Measurements from ENCODE around the gene FRRS1L. TPM values are rescaled to one million over a fixed set of nuclear protein-coding genes. Genes with fewer than 3 reads are reported as not detected.

The FRRS1L gene
- total and polyA plus RNA-seq, 2 of the 4 experiments (the other 2 are of a cell fraction): under 0.01 to 0.05 TPM

- H3K27ac ChIP-seq (ENCODE audit: insufficient read depth, low read length): no peak overlapping the region
- H4K20me1 ChIP-seq (ENCODE audit: insufficient read depth, low read length): no peaks in the 10 kb centered on the region
- no peak overlapping the region for H2AFZ ChIP-seq (replicated peaks; ENCODE audit: low read length, poor library complexity)
- intact Hi-C loops (cut with micrococcal nuclease) (loop anchor here (10.0 kb wide), 1 partner anchor 325 kb away; no protein-coding TSS in a partner anchor), dilution Hi-C loops (cut with HindIII; ENCODE audit: low sequenced_read_pairs, unreplicated experiment) (no loop called here), in situ Hi-C loops (cut with MboI; ENCODE audit: low sequenced_read_pairs) (loop anchor here (25.0 kb wide), 1 partner anchor 113 kb away; the partner anchor contains the start of gene EPB41L4B)
- H3K56ac ChIP-seq (ENCODE audit: extremely low read depth, insufficient read depth, low read length): no peak overlapping the region
- no peaks in the 10 kb centered on the region for H3K36me3 ChIP-seq (ENCODE audit: control insufficient read depth, insufficient read depth, low read length)
- no peak overlapping the region for H3K4ac ChIP-seq (ENCODE audit: low read depth, low read length)
- no peak overlapping the region for H3K23ac ChIP-seq (ENCODE audit: low read depth, low read length)
- H3K9ac ChIP-seq (ENCODE audit: low read depth, low read length): no peak overlapping the region
- H3K14ac ChIP-seq (replicated peaks; ENCODE audit: low read depth, low read length): no peak overlapping the region
- H3K9me3 ChIP-seq (ENCODE audit: control insufficient read depth, insufficient read depth, low read length): no peaks in the 10 kb centered on the region
- no peak overlapping the region for H4K91ac ChIP-seq (ENCODE audit: insufficient read depth, low read depth, low read length)
- WGBS, 2 experiments (ENCODE audit: extremely low coverage in 2 of 2, insufficient read length in 1 of 2): no CpG with 5 or more reads among the region's 5 CpGs
- no peak for TF ChIP-seq CEBPB (IDR thresholded peaks at IDR 0.05; ENCODE audit: low read depth, low read length)
- no peak for TF ChIP-seq SMC3 (IDR thresholded peaks at IDR 0.05; ENCODE audit: low read depth, low read length)
- TF ChIP-seq MAZ (IDR thresholded peaks at IDR 0.05; ENCODE audit: borderline replicate concordance, low read depth, low read length): no peak
- no peak for TF ChIP-seq CHD1 (IDR thresholded peaks at IDR 0.05; ENCODE audit: low read depth, low read length)
- BruUV-seq (replicated peaks): no TSS peak
- no peak overlapping the region for H4K8ac ChIP-seq (ENCODE audit: low read depth in 2 of 2, low read length in 2 of 2)
- no peak overlapping the region for H4K5ac ChIP-seq (ENCODE audit: low read depth, low read length)
- no peak overlapping the region for H3K4me2 ChIP-seq (ENCODE audit: low read depth, low read length)
- H3K27me3 ChIP-seq (ENCODE audit: control insufficient read depth, insufficient read depth, low read length): peaks cover 23% of the 10 kb centered on the region
- no peak overlapping the region for H2BK5ac ChIP-seq (ENCODE audit: low read depth, low read length, poor library complexity, severe bottlenecking)
- H2AK9ac ChIP-seq (replicated peaks; ENCODE audit: low read depth, low read length, poor library complexity): no peak overlapping the region
- ATAC-seq (ENCODE audit: low read depth) (no peak), DNase-seq (no peak)
- H3K9me1 ChIP-seq (ENCODE audit: insufficient read depth, low read length): no peaks in the 10 kb centered on the region
- H3K18ac ChIP-seq (ENCODE audit: low read depth, low read length): no peak overlapping the region
- H2BK120ac ChIP-seq (ENCODE audit: low read depth, low read length): no peak overlapping the region
- H3K4me1 ChIP-seq (ENCODE audit: control insufficient read depth, insufficient read depth, low read length): no peaks in the 10 kb centered on the region
- ChIA-PET POLR2A (ENCODE audit: unreplicated experiment) (no interaction called here), CTCF (no interaction called here)
- no peaks in the 10 kb centered on the region for H3K79me1 ChIP-seq (ENCODE audit: low read depth in 1 of 2, low read length in 2 of 2)
- no peak overlapping the region for H2BK15ac ChIP-seq (ENCODE audit: low read depth, low read length)
- H2BK20ac ChIP-seq (ENCODE audit: low read depth, low read length): no peak overlapping the region
- H3K4me3 ChIP-seq (ENCODE audit: insufficient read depth, low read depth, low read length): no peak overlapping the region
- H2AK5ac ChIP-seq (ENCODE audit: low read depth, low read length): no peak overlapping the region
Measured at GRCh38 chr9:109199676-109200075, 32.6 kb upstream of the FRRS1L start.

All from IMR-90 (cell line).